Suprapubic skin (tissue), 4 donors: ENCODE measurements around the gene FOXL2. TPM values are rescaled to one million over a fixed set of nuclear protein-coding genes. Genes with fewer than 3 reads are reported as not detected.

Experiments used
- DNase-seq, 2 donors: peaks; one replicate each; pipeline ENCODE4 v3.0.0-alpha.2; 2019; ENCODE audit warnings: low spot score in 2 of 2
- H3K27ac ChIP-seq: fragments of 200-600 bp; sonication (generic); one replicate; pipeline ENCODE4 v1.5.1; 2019
- H3K27me3 ChIP-seq: fragments of 200-600 bp; sonication (generic); one replicate; pipeline ENCODE4 v1.5.1; 2019
- H3K36me3 ChIP-seq: fragments of 200-600 bp; sonication (generic); one replicate; pipeline ENCODE4 v1.5.1; 2019
- H3K4me1 ChIP-seq: fragments of 200-600 bp; sonication (generic); one replicate; pipeline ENCODE4 v1.5.1; 2019
- H3K4me3 ChIP-seq: fragments of 200-600 bp; sonication (generic); one replicate; pipeline ENCODE4 v1.5.1; 2019; ENCODE audit warnings: mild to moderate bottlenecking
- H3K9me3 ChIP-seq: fragments of 200-600 bp; sonication (generic); one replicate; pipeline ENCODE4 v1.5.1; 2019
- EP300 ChIP-seq: sonication (generic); formaldehyde crosslinking; IDR thresholded peaks from one replicate; pipeline ENCODE4 v1.6.1; 2017; ENCODE audit warnings: antibody characterized with exemption
- POLR2A ChIP-seq, 2 donors: fragments of 450-650 bp; IDR thresholded peaks; one replicate each; pipeline ENCODE4 v1.6.1; 2017; ENCODE audit warnings: antibody characterized with exemption in 2 of 2, mild to moderate bottlenecking in 2 of 2, moderate library complexity in 2 of 2
- POLR2AphosphoS5 ChIP-seq, 3 donors: sonication (generic); formaldehyde crosslinking; IDR thresholded peaks; one replicate each; pipeline ENCODE4 v1.6.1; 2017; ENCODE audit warnings: antibody characterized with exemption in 3 of 3
- WGBS: methylation state at CpG from one replicate; pipeline ENCODE4 v1.1.5; 2018; 5-methylcytosine and 5-hydroxymethylcytosine counted together
- total RNA-seq, 4 donors: library from RNA; depleted of rRNA; stranded (reverse); fragments of >200 nt; gene quantifications; one replicate each; pipeline ENCODE4 v1.1.0, GENCODE V29; 2016
- TF ChIP-seq, protein P1 (sequence below), 2 donors: fragments of 200-600 bp in 1 of 2; fragments of 450-650 bp in 1 of 2; sonication (generic) in 1 of 2; IDR thresholded peaks; one replicate each; pipeline ENCODE4 v1.5.1; 2016 to 2019; ENCODE audit warnings: antibody characterized with exemption in 2 of 2, mild to moderate bottlenecking in 1 of 2, moderate library complexity in 1 of 2

Gene FOXL2
- total RNA-seq, 4 donors from 2014 or later, result 0.30 TPM; not detected in 3

DNA sequence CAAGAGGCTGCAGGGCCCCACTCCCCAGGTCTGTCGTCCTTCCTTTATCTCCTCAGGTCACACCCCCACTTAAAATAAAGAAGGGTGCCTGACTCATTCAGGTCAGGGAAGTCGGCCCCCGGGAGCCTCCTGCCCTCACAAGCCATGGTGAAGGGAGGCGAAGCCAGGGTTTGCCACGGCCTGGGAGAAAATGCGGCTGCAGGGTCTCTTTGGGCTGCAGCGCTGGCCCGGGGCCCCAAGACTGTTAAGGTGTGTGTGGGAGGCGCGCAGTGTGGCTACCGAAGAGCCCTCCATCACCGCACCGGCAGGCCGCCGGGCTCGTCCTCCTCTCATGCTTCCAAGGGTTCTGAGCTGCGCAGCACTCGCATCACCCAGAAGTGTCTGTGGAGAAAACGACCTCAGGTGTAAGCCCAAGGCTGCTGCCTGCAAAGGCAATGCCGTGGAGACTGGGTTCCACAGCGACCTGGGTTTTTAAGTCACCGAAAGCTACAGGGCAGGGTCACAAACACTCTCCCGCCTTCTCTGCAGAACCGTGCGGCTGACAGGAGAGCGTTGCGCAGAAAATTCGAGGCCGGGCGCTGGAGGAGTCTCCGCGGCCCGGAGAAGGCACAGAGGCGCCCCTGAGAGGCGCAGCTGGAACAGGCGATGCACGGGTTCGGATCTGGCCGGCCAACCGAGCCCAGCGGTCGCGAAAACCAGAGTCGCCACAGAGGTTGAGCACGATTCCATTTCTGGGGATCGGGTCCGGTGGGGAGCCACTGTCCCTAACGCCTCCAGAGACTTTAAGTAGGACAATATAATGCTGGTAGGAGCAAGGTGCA is 8.7 kb downstream of the FOXL2 start:
- H3K36me3 ChIP-seq, result no peaks in the 10 kb centered on the region
- H3K27me3 ChIP-seq, result peaks cover 77% of the 10 kb centered on the region
- H3K4me1 ChIP-seq, result peaks cover 45% of the 10 kb centered on the region
- H3K27ac ChIP-seq, result no peak overlapping the region
- WGBS, result 7% methylated on average over 16 of the region's 48 CpGs
- no peak for DNase-seq
- no peaks in the 10 kb centered on the region for H3K9me3 ChIP-seq
- TF ChIP-seq EP300 (no peak), POLR2A (IDR thresholded peaks at IDR 0.05) (no peak), POLR2AphosphoS5 (IDR thresholded peaks at IDR 0.05) (no peak)
- TF ChIP-seq, protein P1, sequence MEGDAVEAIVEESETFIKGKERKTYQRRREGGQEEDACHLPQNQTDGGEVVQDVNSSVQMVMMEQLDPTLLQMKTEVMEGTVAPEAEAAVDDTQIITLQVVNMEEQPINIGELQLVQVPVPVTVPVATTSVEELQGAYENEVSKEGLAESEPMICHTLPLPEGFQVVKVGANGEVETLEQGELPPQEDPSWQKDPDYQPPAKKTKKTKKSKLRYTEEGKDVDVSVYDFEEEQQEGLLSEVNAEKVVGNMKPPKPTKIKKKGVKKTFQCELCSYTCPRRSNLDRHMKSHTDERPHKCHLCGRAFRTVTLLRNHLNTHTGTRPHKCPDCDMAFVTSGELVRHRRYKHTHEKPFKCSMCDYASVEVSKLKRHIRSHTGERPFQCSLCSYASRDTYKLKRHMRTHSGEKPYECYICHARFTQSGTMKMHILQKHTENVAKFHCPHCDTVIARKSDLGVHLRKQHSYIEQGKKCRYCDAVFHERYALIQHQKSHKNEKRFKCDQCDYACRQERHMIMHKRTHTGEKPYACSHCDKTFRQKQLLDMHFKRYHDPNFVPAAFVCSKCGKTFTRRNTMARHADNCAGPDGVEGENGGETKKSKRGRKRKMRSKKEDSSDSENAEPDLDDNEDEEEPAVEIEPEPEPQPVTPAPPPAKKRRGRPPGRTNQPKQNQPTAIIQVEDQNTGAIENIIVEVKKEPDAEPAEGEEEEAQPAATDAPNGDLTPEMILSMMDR (IDR thresholded peaks at IDR 0.05), result no peak
- H3K4me3 ChIP-seq, result no peak overlapping the region

DNA sequence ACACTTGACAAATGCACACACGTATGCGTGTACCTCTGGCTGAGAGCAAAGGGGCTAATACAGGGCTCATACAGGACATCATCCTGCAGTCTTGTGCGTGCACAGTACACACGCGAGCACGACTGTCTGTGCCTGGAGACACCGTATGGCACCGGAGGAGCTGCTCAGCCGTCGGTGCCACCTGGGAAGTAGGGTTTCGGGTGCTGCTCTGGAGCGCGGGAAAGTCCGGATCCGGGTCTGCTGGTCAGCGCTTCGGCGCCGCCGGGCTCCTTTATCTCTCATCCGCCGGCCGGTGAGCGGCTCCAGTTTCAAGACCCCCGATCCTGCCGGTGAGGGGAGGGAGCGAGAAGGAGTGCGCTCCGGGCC is 9.3 kb downstream of the FOXL2 start:
- H3K36me3 ChIP-seq, result no peaks in the 10 kb centered on the region
- TF ChIP-seq, protein P1 (IDR thresholded peaks at IDR 0.05), result no peak
- no peak for TF ChIP-seq EP300
- TF ChIP-seq POLR2AphosphoS5 (IDR thresholded peaks at IDR 0.05), result no peak
- TF ChIP-seq POLR2A (IDR thresholded peaks at IDR 0.05), result no peak
- H3K27me3 ChIP-seq, result peaks cover 71% of the 10 kb centered on the region
- no peak for DNase-seq
- 14% methylated on average over 14 of the region's 29 CpGs for WGBS
- no peak overlapping the region for H3K4me3 ChIP-seq
- H3K4me1 ChIP-seq, result peaks cover 45% of the 10 kb centered on the region
- no peaks in the 10 kb centered on the region for H3K9me3 ChIP-seq
- H3K27ac ChIP-seq, result no peak overlapping the region

DNA sequence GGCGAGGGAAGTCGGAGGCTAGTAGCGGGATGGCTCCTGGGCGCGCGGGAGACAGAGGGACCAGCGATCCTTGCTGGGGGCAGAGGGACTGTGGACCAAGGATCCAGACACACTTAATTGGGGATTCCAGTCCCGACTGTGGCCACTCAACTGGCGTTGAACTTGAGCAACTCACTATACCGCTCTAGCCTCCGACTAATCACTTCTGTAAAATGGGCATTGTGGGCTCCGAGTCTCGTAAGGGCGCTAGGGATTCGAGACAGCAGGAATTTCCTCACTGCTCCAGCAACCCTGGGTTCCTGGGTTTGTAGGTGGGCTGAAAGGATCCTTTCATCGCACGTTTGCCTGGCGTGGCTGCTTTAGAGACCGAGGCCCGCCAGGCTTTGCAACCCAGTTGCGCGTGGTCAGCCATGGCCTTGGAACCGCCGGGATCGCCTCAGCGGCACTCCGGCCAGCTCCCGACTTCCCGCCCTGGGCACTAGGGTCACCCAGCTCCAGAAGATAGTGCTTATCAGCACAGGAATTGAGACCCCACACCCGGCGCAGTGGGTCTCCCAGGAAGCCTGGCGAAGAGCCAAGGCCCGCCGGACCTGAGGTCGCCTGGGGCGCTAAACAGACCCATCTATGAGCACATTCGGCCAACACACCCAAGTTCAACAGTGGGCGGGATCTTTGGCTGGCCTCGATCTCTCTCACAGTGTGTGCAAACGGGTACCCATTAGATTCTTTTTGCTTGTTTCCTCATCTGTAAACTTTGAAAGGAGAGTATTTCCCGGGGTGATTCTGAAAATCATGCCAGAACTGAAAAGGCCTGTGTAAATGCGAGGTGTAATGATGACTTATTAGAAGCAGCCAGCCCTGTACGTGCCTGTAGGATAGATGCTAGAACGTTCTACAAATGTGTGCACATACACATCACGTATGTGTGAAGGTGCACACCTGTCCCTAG is 9.9 kb downstream of the FOXL2 start:
- peak overlapping the region; percentile 39 for H3K4me3 ChIP-seq

DNA sequence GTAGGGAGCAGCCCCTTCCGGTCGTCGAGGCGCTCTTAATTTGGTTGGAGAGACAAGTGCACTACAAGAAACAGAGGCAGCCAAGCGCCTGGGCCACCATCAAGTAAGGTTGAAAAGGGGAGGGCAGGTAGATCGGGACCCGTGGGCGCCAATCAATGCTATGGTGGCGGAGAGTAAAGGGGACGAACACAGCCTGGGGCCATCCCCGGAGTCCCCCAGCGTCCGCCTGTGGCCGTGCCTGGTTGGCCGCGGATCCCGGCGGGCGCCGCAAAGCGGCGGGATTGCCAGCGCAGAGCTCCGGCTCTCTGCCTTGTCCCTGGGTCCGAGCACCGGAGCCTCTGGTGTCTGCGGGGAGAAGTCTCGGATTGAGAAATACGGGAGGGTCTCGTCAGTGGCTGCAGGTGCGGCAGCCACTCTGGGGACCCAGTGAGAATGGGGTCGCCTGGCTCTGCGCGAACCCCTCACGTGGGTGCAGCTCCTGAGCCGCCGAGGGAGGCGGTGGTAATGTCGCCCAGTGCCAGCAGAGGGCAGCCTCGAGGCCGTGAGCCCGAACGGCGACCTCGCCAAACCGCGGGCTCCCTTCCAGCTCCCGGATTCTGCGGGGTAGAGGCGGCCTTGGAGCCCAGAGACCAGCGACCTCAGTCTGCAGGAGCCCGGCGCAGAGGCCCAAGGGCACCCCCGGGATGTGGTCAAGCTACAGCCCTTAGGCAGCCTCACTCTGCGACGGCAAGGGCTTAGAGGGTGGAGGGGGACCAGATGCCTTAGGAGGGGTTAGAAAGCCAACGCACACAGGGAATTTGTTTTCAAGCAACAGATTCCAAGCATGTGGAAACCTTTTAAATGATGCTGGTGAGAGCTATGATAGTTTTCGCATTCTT is 10.8 kb downstream of the FOXL2 start:
- TF ChIP-seq EP300, result no peak
- TF ChIP-seq, protein P1 (IDR thresholded peaks at IDR 0.05), result peak; percentile 66 to 98
- no peaks in the 10 kb centered on the region for H3K9me3 ChIP-seq
- H3K4me3 ChIP-seq, result peak overlapping the region; percentile 39
- peaks cover 57% of the 10 kb centered on the region for H3K27me3 ChIP-seq
- DNase-seq, result peak in 1 of 2 donors; percentile 79
- peaks cover 45% of the 10 kb centered on the region for H3K4me1 ChIP-seq
- no peaks in the 10 kb centered on the region for H3K36me3 ChIP-seq
- 12% methylated on average over 35 of the region's 58 CpGs for WGBS
- no peak overlapping the region for H3K27ac ChIP-seq

More for the DNA sequence above, 9.9 kb downstream of the FOXL2 start:
- no peak for DNase-seq
- Histone ChIP-seq H3K4me1 (peaks cover 45% of the 10 kb centered on the region), H3K9me3 (no peaks in the 10 kb centered on the region), H3K27me3 (peaks cover 65% of the 10 kb centered on the region), H3K27ac (no peak overlapping the region), H3K36me3 (no peaks in the 10 kb centered on the region)
- 14% methylated on average over 26 of the region's 45 CpGs for WGBS
- TF ChIP-seq EP300, result no peak
- no peak for TF ChIP-seq POLR2AphosphoS5 (IDR thresholded peaks at IDR 0.05)
- TF ChIP-seq, protein P1 (IDR thresholded peaks at IDR 0.05), result no peak
- no peak for TF ChIP-seq POLR2A (IDR thresholded peaks at IDR 0.05)
